Prostate gland (tissue), 2 donors: ENCODE results near the gene TFF2.

Experiments used
- POLR2A ChIP-seq: fragments of 450-650 bp; IDR thresholded peaks from one replicate; pipeline ENCODE4 v1.6.1; 2016; ENCODE audit warnings: antibody characterized with exemption, mild to moderate bottlenecking
- TF ChIP-seq, protein P1 (sequence below), 4 experiments: fragments of 200-600 bp in 2 of 4; fragments of 450-650 bp in 2 of 4; sonication (generic) in 2 of 4; IDR thresholded peaks; 1 replicate in 3 of 4; 2 replicates in 1 of 4; pipeline ENCODE4 v1.5.1; 2016 to 2019; ENCODE audit warnings: antibody characterized with exemption in 4 of 4, mild to moderate bottlenecking in 2 of 4, moderate library complexity in 2 of 4

- TF ChIP-seq, protein P1, sequence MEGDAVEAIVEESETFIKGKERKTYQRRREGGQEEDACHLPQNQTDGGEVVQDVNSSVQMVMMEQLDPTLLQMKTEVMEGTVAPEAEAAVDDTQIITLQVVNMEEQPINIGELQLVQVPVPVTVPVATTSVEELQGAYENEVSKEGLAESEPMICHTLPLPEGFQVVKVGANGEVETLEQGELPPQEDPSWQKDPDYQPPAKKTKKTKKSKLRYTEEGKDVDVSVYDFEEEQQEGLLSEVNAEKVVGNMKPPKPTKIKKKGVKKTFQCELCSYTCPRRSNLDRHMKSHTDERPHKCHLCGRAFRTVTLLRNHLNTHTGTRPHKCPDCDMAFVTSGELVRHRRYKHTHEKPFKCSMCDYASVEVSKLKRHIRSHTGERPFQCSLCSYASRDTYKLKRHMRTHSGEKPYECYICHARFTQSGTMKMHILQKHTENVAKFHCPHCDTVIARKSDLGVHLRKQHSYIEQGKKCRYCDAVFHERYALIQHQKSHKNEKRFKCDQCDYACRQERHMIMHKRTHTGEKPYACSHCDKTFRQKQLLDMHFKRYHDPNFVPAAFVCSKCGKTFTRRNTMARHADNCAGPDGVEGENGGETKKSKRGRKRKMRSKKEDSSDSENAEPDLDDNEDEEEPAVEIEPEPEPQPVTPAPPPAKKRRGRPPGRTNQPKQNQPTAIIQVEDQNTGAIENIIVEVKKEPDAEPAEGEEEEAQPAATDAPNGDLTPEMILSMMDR (IDR thresholded peaks at IDR 0.05) = no peak
- no peak for TF ChIP-seq POLR2A
Measured at GRCh38 chr21:42377211-42377950, 26.6 kb upstream of the TFF2 start.
